Uterus (tissue), 2 donors: ENCODE data around the gene HHAT.

Source experiments
- CTCF ChIP-seq, 4 experiments: fragments of 200-600 bp in 2 of 4; fragments of 450-650 bp in 2 of 4; sonication (generic) in 2 of 4; IDR thresholded peaks; one replicate each; pipeline ENCODE4 v1.5.1; 2016 to 2019; ENCODE audit warnings: antibody characterized with exemption in 4 of 4, mild to moderate bottlenecking in 2 of 4, moderate library complexity in 1 of 4
- POLR2A ChIP-seq, 2 donors: fragments of 450-650 bp; IDR thresholded peaks; one replicate each; pipeline ENCODE4 v1.6.1; 2016; ENCODE audit warnings: antibody characterized with exemption in 2 of 2, mild to moderate bottlenecking in 1 of 2, moderate library complexity in 1 of 2

GRCh38 chr1:210299501-210299900 lies 29.2 kb upstream of the HHAT start:
- TF ChIP-seq CTCF (IDR thresholded peaks at IDR 0.05) (no peak), POLR2A (IDR thresholded peaks at IDR 0.05) (no peak)
